HG03280 (cell line): Measurements from ENCODE around the gene RAB9A.
"Not testable (repeated sequence)": the region's sequence is repeated elsewhere in the genome, so short reads cannot be mapped to it uniquely, and the experiment has no call there.

ENCODE experiments used
- ATAC-seq: cut with Tn5 transposase; IDR thresholded peaks from one replicate; pipeline ENCODE4 v1.9.1; 2021; ENCODE audit warnings: mild to moderate bottlenecking, moderate library complexity; ENCODE audit not compliant: unreplicated experiment

RAB9A gene

GRCh38 chrX:13669246-13669737, 19.6 kb upstream of the RAB9A start:
- ATAC-seq = peak; percentile 60

DNA sequence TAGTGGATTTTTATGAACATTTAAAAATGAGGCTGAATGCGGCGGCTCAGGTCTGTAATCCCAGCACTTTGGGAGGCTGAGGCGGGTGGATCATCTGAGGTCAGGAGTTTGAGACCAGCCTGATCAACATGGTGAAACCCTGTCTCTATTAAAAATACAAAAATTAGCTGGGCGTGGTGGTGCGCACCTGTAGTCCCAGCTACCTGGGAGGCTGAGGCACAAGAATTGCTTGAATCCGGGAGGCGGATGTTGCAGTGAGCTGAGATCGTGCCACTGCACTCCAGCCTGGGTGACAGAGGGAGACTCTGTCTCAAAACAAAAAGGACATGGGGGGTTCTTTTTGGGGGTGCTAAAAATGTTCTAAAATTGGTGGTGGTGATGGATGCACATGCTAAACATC, 19.2 kb upstream of the RAB9A start:
- not testable (repeated sequence) for ATAC-seq

DNA sequence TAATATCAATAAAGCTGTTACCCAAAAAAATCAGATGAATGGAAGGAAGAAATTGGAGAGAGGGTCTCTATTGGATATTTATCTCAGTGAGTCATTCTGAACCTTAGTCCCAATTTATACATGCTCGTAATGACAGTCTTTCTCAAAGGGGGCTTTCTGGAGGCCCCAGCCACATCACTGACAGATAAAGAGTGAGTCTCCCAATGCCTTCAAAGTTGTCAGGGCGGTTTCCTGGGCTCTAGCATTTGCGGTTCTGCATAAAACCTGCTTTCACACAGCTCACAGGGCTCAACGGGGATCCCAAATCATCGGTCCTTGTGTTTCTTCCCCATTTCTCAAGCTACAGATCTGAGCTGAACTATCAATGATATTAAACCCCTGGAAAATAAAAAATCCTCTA, 18.7 kb upstream of the RAB9A start:
- no peak for ATAC-seq

DNA sequence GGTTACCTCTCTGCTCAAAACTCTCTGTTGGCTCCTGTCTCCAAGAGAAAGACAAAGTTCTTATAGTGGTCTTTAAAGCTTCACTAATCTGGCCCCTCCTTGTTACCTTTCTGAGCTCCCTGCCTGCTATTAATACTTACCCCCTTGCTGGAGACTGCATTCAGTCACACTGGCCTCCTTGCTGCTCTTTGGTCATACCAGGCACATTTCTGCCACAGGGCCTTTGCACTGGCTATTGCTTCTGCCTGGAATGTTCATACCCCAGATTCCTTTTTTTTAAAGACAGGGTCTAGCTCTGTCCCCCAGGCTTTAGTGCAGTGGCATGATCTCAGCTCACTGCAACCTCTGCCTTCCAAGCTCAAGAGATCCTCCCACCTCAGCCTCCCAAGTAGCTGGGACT, 15.9 kb upstream of the RAB9A start:
- ATAC-seq = no peak

GRCh38 chrX:13676885-13677284, 12.0 kb upstream of the RAB9A start:
- ATAC-seq = no peak

DNA sequence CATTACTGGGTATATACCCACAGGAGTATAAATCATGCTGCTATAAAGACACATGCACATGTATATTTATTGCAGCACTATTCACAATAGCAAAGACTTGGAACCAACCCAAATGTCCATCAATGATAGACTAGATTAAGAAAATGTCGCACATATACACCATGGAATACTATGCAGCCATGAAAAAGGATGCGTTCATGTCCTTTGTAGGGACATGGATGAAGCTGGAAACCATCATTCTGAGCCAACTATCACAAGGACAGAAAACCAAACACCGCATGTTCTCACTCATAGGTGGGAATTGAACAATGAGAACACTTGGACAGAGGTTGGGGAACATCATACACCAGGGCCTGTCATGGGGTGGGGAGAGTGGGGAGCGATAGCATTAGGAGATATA, 9.2 kb upstream of the RAB9A start:
- ATAC-seq = not testable (repeated sequence)

DNA sequence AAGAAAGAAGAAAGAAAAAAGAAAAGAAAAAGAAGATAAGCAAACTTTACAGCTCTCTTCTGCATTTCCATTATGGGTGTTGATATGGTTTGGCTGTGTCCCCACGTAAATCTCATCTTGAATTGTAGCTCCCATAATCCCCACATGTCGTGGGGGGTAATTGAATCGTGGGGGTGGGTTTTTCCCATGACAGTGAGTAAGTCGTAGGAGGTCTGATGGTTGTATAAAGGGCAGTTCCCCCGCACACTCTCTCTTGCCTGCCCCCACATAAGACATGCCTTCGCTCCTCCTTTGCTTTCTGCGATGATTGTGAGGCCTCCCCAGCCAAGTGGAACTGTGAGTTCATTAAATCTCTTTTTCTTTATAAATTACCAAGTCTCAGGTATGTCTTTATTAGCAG, 7.3 kb upstream of the RAB9A start:
- ATAC-seq = no peak

DNA sequence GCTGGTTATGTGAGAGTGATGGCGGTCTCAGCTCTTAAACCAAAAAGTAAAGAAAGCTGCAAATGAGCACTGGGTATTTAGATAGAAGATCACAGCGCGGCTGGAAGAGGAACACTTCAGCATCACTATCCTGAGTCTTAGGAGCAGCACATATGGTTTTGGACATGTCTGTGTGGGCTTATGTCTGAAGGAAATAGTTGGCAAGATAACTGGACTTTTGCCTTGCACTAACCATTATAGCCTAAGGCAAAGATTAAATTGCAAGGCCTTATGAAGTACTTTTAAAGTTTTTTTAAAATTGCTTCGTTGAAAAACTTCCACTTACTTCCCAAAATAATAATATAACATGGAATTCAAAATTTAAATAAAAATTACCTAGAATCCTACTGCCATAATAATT, 4.6 kb upstream of the RAB9A start:
- ATAC-seq = no peak

GRCh38 chrX:13685126-13685763, 3.7 kb upstream of the RAB9A start:
- ATAC-seq = no peak

GRCh38 chrX:13687203-13687602, 1.7 kb upstream of the RAB9A start:
- ATAC-seq = no peak

GRCh38 chrX:13688384-13688957, 457 bp upstream of the RAB9A start:
- ATAC-seq = no peak

- no peak for ATAC-seq
Measured at GRCh38 chrX:13689741-13690211, 848 bp downstream of the RAB9A start.

DNA sequence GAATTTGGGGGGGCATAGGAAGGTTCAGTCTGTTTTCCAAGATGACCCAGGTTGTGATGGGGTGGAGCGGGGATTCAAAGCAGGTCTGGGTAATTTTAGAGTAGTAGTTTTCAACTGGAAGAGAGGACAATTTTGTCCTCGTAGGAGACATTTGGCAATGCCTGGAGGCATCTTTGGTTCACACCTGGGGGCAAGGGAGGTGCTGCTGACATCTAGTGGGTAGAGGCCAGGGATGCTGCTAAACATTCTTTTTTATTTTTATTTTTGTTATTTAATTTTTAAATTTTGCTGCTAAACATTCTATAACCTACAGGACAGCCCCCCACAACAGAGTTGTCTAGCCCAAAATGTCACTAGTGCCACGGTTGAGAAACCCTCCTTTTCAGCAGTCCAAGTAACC, 1.9 kb downstream of the RAB9A start:
- no peak for ATAC-seq

DNA sequence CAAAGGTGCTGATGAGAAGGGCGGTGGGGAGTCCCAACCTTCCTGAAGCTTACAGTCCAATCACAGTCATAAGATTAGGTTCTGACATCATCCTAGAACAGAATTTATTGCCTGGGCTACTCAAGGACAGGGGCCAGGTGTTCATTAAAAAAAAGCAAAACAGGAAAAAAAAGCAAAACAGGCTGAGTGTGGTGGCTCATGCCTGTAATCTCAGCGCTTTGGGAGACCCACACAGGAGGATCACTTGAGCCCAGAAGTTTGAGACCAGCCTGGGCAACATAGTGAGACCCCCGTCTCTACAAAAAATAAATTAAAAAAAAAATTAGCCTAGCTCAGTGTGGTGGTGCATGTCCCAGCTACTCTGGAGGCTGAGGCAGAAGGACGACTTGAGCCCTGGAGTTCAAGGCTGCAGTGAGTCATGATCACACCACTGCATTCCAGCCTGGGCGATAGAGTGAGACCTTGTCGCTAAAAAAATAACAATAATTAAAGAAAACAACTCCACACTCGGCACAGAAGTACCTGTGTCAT, 3.0 kb downstream of the RAB9A start:
- no peak for ATAC-seq

- ATAC-seq = no peak
Measured at GRCh38 chrX:13692771-13693231, 3.9 kb downstream of the RAB9A start.

GRCh38 chrX:13693341-13693961, 4.5 kb downstream of the RAB9A start:
- no peak for ATAC-seq

- no peak for ATAC-seq
Measured at GRCh38 chrX:13694359-13694758, 5.4 kb downstream of the RAB9A start.

DNA sequence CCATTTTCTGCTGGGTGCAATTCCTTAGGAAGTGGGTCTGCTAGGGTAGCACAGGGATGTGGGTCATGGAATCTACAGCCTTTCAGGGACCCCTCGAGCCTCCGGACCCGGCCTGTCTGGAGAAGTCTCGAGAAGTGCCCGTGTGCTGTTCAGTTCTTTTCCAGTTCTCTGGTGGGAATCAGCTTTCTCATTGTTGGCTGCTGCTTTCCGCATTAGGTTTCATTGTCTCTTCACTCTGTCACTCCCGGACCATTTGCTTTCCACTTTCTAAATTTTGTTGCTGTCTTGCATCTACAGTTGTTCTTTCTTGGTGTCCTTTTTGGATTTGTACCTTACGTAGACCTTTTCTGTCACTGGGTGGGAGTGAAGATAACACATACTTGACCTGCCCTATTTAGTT, 6.1 kb downstream of the RAB9A start:
- ATAC-seq = no peak

DNA sequence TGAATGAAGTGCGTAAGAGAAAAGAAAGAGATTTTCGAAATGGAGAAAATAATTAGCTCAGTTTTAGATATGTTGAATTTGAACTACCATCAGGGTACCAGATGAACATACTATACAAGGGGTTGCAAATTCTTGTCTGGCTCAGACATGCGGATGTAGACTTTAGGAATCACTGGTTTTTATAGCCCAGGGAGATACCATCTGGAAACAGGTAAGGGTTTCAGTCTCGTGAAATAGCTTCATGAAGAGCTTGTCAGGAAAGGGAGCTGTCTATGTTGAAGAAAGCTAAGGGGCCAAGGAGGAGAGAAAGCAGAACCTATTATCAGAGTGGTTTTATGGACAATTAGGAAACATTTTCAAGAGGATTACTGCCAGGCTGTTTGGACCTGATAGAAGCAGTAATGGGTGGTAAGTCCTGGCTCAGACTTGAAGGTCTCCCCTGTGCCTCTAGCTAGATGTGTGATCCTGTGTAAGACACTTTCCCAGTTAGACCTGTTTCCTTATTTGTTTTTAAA, 6.7 kb downstream of the RAB9A start:
- no peak for ATAC-seq

- no peak for ATAC-seq
Measured at GRCh38 chrX:13697455-13697854, 8.5 kb downstream of the RAB9A start.

- no peak for ATAC-seq
Measured at GRCh38 chrX:13697976-13698375, 9.0 kb downstream of the RAB9A start.

- ATAC-seq = no peak
Measured at GRCh38 chrX:13698432-13698831, 9.5 kb downstream of the RAB9A start.
